Measurements from ENCODE around the gene FAM83G. TPM values are rescaled to one million over a fixed set of nuclear protein-coding genes. Genes with fewer than 3 reads are reported as not detected.

Gene FAM83G
- total RNA-seq, 2 experiments from 2014 or later, result 2.9 to 3.0 TPM

DNA sequence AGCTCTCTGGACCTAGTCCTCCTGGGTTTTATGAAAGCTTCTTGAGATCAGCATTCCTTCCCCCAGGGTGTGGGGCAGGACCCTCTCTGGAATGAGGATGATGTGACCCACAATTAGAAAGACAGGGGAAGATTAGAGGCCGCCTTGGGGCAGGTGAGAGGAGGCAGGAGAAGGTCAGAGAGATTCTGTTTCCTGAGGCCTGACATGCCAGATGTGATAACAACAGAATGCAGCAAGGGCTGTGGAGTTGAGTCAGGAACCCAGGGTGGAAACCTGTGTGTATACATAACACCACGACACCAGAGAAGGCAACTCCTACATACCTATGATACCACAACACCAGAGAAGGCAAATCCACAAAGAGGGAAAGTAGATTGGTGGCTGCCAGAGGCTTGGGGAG, 58.0 kb downstream of the FAM83G start:
- Mint-ChIP-seq H3K36me3 (ENCODE audit: low read depth) (no peaks in the 10 kb centered on the region), H3K27ac (no peak overlapping the region), H3K27me3 (no peaks in the 10 kb centered on the region), H3K4me3 (no peak overlapping the region), H3K4me1 (ENCODE audit: low read depth) (peaks cover 8% of the 10 kb centered on the region), H3K9me3 (no peaks in the 10 kb centered on the region)
- TF ChIP-seq, protein P1, sequence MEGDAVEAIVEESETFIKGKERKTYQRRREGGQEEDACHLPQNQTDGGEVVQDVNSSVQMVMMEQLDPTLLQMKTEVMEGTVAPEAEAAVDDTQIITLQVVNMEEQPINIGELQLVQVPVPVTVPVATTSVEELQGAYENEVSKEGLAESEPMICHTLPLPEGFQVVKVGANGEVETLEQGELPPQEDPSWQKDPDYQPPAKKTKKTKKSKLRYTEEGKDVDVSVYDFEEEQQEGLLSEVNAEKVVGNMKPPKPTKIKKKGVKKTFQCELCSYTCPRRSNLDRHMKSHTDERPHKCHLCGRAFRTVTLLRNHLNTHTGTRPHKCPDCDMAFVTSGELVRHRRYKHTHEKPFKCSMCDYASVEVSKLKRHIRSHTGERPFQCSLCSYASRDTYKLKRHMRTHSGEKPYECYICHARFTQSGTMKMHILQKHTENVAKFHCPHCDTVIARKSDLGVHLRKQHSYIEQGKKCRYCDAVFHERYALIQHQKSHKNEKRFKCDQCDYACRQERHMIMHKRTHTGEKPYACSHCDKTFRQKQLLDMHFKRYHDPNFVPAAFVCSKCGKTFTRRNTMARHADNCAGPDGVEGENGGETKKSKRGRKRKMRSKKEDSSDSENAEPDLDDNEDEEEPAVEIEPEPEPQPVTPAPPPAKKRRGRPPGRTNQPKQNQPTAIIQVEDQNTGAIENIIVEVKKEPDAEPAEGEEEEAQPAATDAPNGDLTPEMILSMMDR (IDR thresholded peaks at IDR 0.05), result no peak
- Histone ChIP-seq H3K36me3 (ENCODE audit: insufficient read depth, low read length) (no peaks in the 10 kb centered on the region), H3K9me3 (ENCODE audit: control insufficient read depth in 1 of 2, insufficient read depth in 1 of 2, low read length in 2 of 2) (no peaks in the 10 kb centered on the region), H3K27me3 (ENCODE audit: control insufficient read depth in 1 of 2, insufficient read depth in 2 of 2, low read length in 2 of 2) (no peaks in the 10 kb centered on the region), H3K4me1 (ENCODE audit: insufficient read depth, low read length) (peaks cover 4% of the 10 kb centered on the region), H3K4me3 (ENCODE audit: low read length) (no peak overlapping the region), H3K27ac (ENCODE audit: low read depth in 1 of 2, low read length in 2 of 2) (no peak overlapping the region)
- ChIA-PET POLR2A (interaction anchor here (0.9 kb wide), 1 partner anchor 9 kb away, joined by 5 read pairs; no protein-coding TSS in a partner anchor), CTCF (no interaction called here)
- DNase-seq (no peak), ATAC-seq (ENCODE audit: poor library complexity) (no peak)
- intact Hi-C loops (cut with DNase I, micrococcal nuclease), result no loop called here

DNA sequence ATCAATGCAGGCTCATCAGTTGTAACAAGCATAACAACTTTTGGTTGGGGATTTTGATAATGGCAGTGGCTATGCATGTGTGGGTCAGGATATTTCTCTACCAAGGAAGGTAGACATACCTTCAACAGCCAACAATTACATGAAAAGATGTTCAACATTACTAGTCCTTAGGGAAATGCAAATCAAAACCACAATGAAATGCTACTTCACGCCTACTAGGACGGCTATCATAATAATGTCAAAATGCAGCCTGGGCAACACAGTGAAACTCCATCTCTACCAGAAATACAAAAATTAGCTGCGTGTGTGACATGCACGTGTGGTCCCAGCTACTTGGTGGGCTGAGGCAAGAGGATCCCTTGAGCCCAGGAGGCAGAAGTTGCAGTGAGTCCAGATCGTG, 59.9 kb downstream of the FAM83G start:
- DNase-seq (no peak), ATAC-seq (ENCODE audit: poor library complexity) (no peak)
- intact Hi-C loops (cut with DNase I, micrococcal nuclease), result no loop called here
- no peaks in the 10 kb centered on the region for H3K9me3 ChIP-seq (ENCODE audit: control insufficient read depth in 1 of 2, insufficient read depth in 1 of 2, low read length in 2 of 2)
- H3K4me3 ChIP-seq (ENCODE audit: low read length), result no peak overlapping the region
- Mint-ChIP-seq H3K9me3 (no peaks in the 10 kb centered on the region), H3K4me3 (no peak overlapping the region), H3K4me1 (ENCODE audit: low read depth) (peaks cover 8% of the 10 kb centered on the region), H3K27me3 (no peaks in the 10 kb centered on the region), H3K27ac (no peak overlapping the region), H3K36me3 (ENCODE audit: low read depth) (no peaks in the 10 kb centered on the region)
- TF ChIP-seq, protein P1 (IDR thresholded peaks at IDR 0.05), result no peak
- H3K36me3 ChIP-seq (ENCODE audit: insufficient read depth, low read length), result no peaks in the 10 kb centered on the region
- POLR2A ChIA-PET, result interaction anchor here (1.1 kb wide), 1 partner anchor 21 kb away, joined by 3 read pairs; no protein-coding TSS in a partner anchor
- H3K27ac ChIP-seq (ENCODE audit: low read depth in 1 of 2, low read length in 2 of 2), result no peak overlapping the region
- CTCF ChIA-PET, result interaction anchor here (1.1 kb wide), 1 partner anchor 17 kb away, joined by 3 read pairs; no protein-coding TSS in a partner anchor
- no peaks in the 10 kb centered on the region for H3K27me3 ChIP-seq (ENCODE audit: control insufficient read depth in 1 of 2, insufficient read depth in 2 of 2, low read length in 2 of 2)
- peaks cover 3% of the 10 kb centered on the region for H3K4me1 ChIP-seq (ENCODE audit: insufficient read depth, low read length)

DNA sequence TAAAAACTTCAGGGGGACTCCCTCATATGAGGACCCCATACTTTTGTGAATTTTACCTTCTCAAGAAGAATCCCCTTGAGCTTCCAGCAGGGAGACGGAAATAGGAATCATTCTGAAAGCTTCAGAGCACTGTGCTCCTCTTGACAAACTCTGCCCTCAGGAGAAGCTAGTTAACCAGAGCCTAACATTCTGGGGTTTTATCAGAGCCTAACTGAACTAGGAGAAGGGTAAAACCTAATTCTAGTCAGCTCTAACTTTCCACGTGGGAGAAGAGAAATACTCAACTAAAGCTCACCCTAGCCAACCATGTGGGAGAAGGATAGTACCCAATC, 65.9 kb downstream of the FAM83G start:
- no peaks in the 10 kb centered on the region for H3K27me3 Mint-ChIP-seq
- Histone ChIP-seq H3K27ac (ENCODE audit: low read depth in 1 of 2, low read length in 2 of 2) (no peak overlapping the region), H3K4me1 (ENCODE audit: insufficient read depth, low read length) (no peaks in the 10 kb centered on the region), H3K36me3 (ENCODE audit: insufficient read depth, low read length) (no peaks in the 10 kb centered on the region), H3K4me3 (ENCODE audit: low read length) (no peak overlapping the region), H3K27me3 (ENCODE audit: control insufficient read depth in 1 of 2, insufficient read depth in 2 of 2, low read length in 2 of 2) (no peaks in the 10 kb centered on the region), H3K9me3 (ENCODE audit: control insufficient read depth in 1 of 2, insufficient read depth in 1 of 2, low read length in 2 of 2) (no peaks in the 10 kb centered on the region)
- DNase-seq (no peak), ATAC-seq (ENCODE audit: poor library complexity) (no peak)
- H3K4me3 Mint-ChIP-seq, result no peak overlapping the region
- peaks cover under 1% of the 10 kb centered on the region for H3K4me1 Mint-ChIP-seq (ENCODE audit: low read depth)
- H3K9me3 Mint-ChIP-seq, result no peaks in the 10 kb centered on the region
- H3K36me3 Mint-ChIP-seq (ENCODE audit: low read depth), result no peaks in the 10 kb centered on the region
- no peak overlapping the region for H3K27ac Mint-ChIP-seq
- TF ChIP-seq, protein P1 (IDR thresholded peaks at IDR 0.05), result no peak
- POLR2A ChIA-PET, result no interaction called here
- CTCF ChIA-PET, result no interaction called here
- intact Hi-C loops (cut with DNase I, micrococcal nuclease), result no loop called here
